HG02840 (cell line): Measurements from ENCODE around the gene DDAH1.

Experiments
- ATAC-seq: cut with Tn5 transposase; IDR thresholded peaks from one replicate; pipeline ENCODE4 v1.9.1; 2021; ENCODE audit warnings: mild to moderate bottlenecking, moderate library complexity, moderate number of reproducible peaks; ENCODE audit not compliant: unreplicated experiment, low FRiP score

Gene DDAH1

GRCh38 chr1:85447006-85447943, 17.7 kb downstream of the DDAH1 start:
- ATAC-seq, result no peak

- no peak for ATAC-seq
Observed at GRCh38 chr1:85445906-85446305, 19.1 kb downstream of the DDAH1 start.

- ATAC-seq, result no peak
Observed at GRCh38 chr1:85444381-85444780, 20.6 kb downstream of the DDAH1 start.

GRCh38 chr1:85440612-85441011, 24.3 kb downstream of the DDAH1 start:
- ATAC-seq, result no peak

- no peak for ATAC-seq
Observed at GRCh38 chr1:85438353-85438752, 26.6 kb downstream of the DDAH1 start.

GRCh38 chr1:85437139-85437538, 27.8 kb downstream of the DDAH1 start:
- no peak for ATAC-seq

- ATAC-seq, result no peak
Observed at GRCh38 chr1:85433096-85433495, 31.9 kb downstream of the DDAH1 start.

GRCh38 chr1:85428471-85429089, 36.4 kb downstream of the DDAH1 start:
- ATAC-seq, result no peak

GRCh38 chr1:85427849-85428248, 37.1 kb downstream of the DDAH1 start:
- ATAC-seq, result no peak

GRCh38 chr1:85427331-85427730, 37.6 kb downstream of the DDAH1 start:
- ATAC-seq, result no peak

- no peak for ATAC-seq
Observed at GRCh38 chr1:85421179-85421578, 43.8 kb downstream of the DDAH1 start.

- ATAC-seq, result no peak
Observed at GRCh38 chr1:85420199-85420598, 44.8 kb downstream of the DDAH1 start.

GRCh38 chr1:85417876-85418275, 47.1 kb downstream of the DDAH1 start:
- ATAC-seq, result no peak

- ATAC-seq, result no peak
Observed at GRCh38 chr1:85417017-85417416, 47.9 kb downstream of the DDAH1 start.

GRCh38 chr1:85413169-85413568, 51.8 kb downstream of the DDAH1 start:
- ATAC-seq, result no peak

GRCh38 chr1:85411567-85412305, 53.2 kb downstream of the DDAH1 start:
- no peak for ATAC-seq

- no peak for ATAC-seq
Observed at GRCh38 chr1:85409516-85409915, 55.4 kb downstream of the DDAH1 start.

- no peak for ATAC-seq
Observed at GRCh38 chr1:85407746-85408377, 57.1 kb downstream of the DDAH1 start.

GRCh38 chr1:85406887-85407533, 57.9 kb downstream of the DDAH1 start:
- no peak for ATAC-seq

GRCh38 chr1:85406081-85406480, 58.9 kb downstream of the DDAH1 start:
- ATAC-seq, result no peak
